Activated CD8-positive, alpha-beta memory T cell treated with anti-CD3 and anti-CD28 coated beads for 24 hours (primary cell): ENCODE measurements around the gene WNK2.

Source experiments
- DNase-seq: peaks from one replicate; pipeline ENCODE4 v3.0.0-alpha.2; 2020

The WNK2 gene

GRCh38 chr9:93297659-93298497 is 113.9 kb downstream of the WNK2 start:
- DNase-seq, result peak; percentile 48

- DNase-seq, result peak; percentile 48
Observed at GRCh38 chr9:93298498-93299417, 114.8 kb downstream of the WNK2 start.

GRCh38 chr9:93299418-93300174 is 115.7 kb downstream of the WNK2 start:
- no peak for DNase-seq

GRCh38 chr9:93300175-93300572 is 116.2 kb downstream of the WNK2 start:
- no peak for DNase-seq

GRCh38 chr9:93300585-93301081 is 116.7 kb downstream of the WNK2 start:
- peak; percentile 42 for DNase-seq

- DNase-seq, result no peak
Observed at GRCh38 chr9:93301291-93301811, 117.4 kb downstream of the WNK2 start.

- peak; percentile 49 for DNase-seq
Observed at GRCh38 chr9:93301911-93302541, 118.1 kb downstream of the WNK2 start.

GRCh38 chr9:93302586-93303257 is 118.8 kb downstream of the WNK2 start:
- peak; percentile 73 for DNase-seq

GRCh38 chr9:93303258-93303771 is 119.4 kb downstream of the WNK2 start:
- DNase-seq, result peak; percentile 40

GRCh38 chr9:93303806-93304573 is 120.1 kb downstream of the WNK2 start:
- peak; percentile 47 for DNase-seq

- DNase-seq, result peak; percentile 63
Observed at GRCh38 chr9:93304574-93305496, 120.9 kb downstream of the WNK2 start.

GRCh38 chr9:93305497-93306020 is 121.6 kb downstream of the WNK2 start:
- no peak for DNase-seq

- no peak for DNase-seq
Observed at GRCh38 chr9:93306081-93306480, 122.1 kb downstream of the WNK2 start.

GRCh38 chr9:93306579-93307091 is 122.7 kb downstream of the WNK2 start:
- DNase-seq, result no peak

- no peak for DNase-seq
Observed at GRCh38 chr9:93307468-93308157, 123.7 kb downstream of the WNK2 start.

GRCh38 chr9:93308158-93308602 is 124.2 kb downstream of the WNK2 start:
- no peak for DNase-seq

GRCh38 chr9:93308676-93309075 is 124.7 kb downstream of the WNK2 start:
- DNase-seq, result no peak

GRCh38 chr9:93309889-93310425 is 126.0 kb downstream of the WNK2 start:
- DNase-seq, result no peak
